Loucy (cell line): ENCODE data around the gene CDHR5.

Experiments used
- H2AFZ ChIP-seq: fragments of 200-600 bp; sonication (generic); 2 replicates; pipeline ENCODE4 v1.6.0; 2016; ENCODE audit warnings: antibody characterized with exemption, mild to moderate bottlenecking, low read length, moderate library complexity
- H3F3A ChIP-seq: fragments of 200-600 bp; 2 replicates; pipeline ENCODE4 v1.6.0; 2016; ENCODE audit warnings: antibody characterized with exemption, low read depth, mild to moderate bottlenecking
- H3K27me3 ChIP-seq: fragments of 200-600 bp; sonication (generic); 2 replicates; pipeline ENCODE4 v1.6.1; 2014; ENCODE audit warnings: low read length, mild to moderate bottlenecking; ENCODE audit not compliant: insufficient read depth, poor library complexity, severe bottlenecking
- H3K36me3 ChIP-seq: fragments of 200-600 bp; sonication (generic); 2 replicates; pipeline ENCODE4 v1.6.1; 2016; ENCODE audit warnings: low read length; ENCODE audit not compliant: insufficient read depth
- H3K4me1 ChIP-seq: fragments of 200-600 bp; sonication (generic); 2 replicates; pipeline ENCODE4 v1.5.1; 2014; ENCODE audit warnings: low read length, mild to moderate bottlenecking; ENCODE audit not compliant: insufficient read depth, poor library complexity, severe bottlenecking
- H3K4me2 ChIP-seq: fragments of 200-600 bp; sonication (generic); 2 replicates; pipeline ENCODE4 v1.6.0; 2014; ENCODE audit warnings: antibody characterized with exemption, low read length, low read depth, mild to moderate bottlenecking; ENCODE audit not compliant: poor library complexity, severe bottlenecking
- H3K4me3 ChIP-seq: fragments of 200-600 bp; sonication (generic); 2 replicates; pipeline ENCODE4 v1.5.1; 2014; ENCODE audit warnings: low read length, mild to moderate bottlenecking, mixed read lengths; ENCODE audit not compliant: poor library complexity, severe bottlenecking
- H3K79me2 ChIP-seq: fragments of 200-600 bp; sonication (generic); 2 replicates; pipeline ENCODE4 v1.6.1; 2014; ENCODE audit warnings: low read length; ENCODE audit not compliant: insufficient read depth
- H3K9ac ChIP-seq: fragments of 200-600 bp; sonication (generic); 2 replicates; pipeline ENCODE4 v1.6.0; 2014; ENCODE audit warnings: mild to moderate bottlenecking, low read depth, low read length, moderate library complexity; ENCODE audit not compliant: poor library complexity, severe bottlenecking
- H3K9me2 ChIP-seq: fragments of 200-600 bp; sonication (generic); replicated peaks from 2 replicates; pipeline ENCODE4 v1.6.1; 2016; ENCODE audit warnings: low read depth, low read length, mixed read lengths
- H3K9me3 ChIP-seq: fragments of 200-600 bp; sonication (generic); 2 replicates; pipeline ENCODE4 v1.6.1; 2014; ENCODE audit warnings: mild to moderate bottlenecking, antibody characterized with exemption, low read length, low read depth; ENCODE audit not compliant: insufficient read depth
- H4K20me1 ChIP-seq: fragments of 200-600 bp; sonication (generic); 2 replicates; pipeline ENCODE4 v1.6.0; 2014; ENCODE audit warnings: antibody characterized with exemption, low read length, mild to moderate bottlenecking; ENCODE audit not compliant: insufficient read depth, poor library complexity, severe bottlenecking
- EZH2phosphoT487 ChIP-seq: fragments of 200-600 bp; IDR thresholded peaks from 2 replicates; pipeline ENCODE4 v1.6.1; 2018; ENCODE audit warnings: antibody characterized with exemption, mild to moderate bottlenecking, moderate library complexity, borderline replicate concordance
- TF ChIP-seq, protein P1 (sequence below): fragments of 200-600 bp; sonication (generic); conservative IDR thresholded peaks from 2 replicates; pipeline ENCODE4 v1.5.1; 2014; ENCODE audit warnings: mild to moderate bottlenecking, antibody characterized with exemption, low read length

CDHR5 gene

GRCh38 chr11:640021-640706, 15.4 kb upstream of the CDHR5 start:
- Histone ChIP-seq H4K20me1 (no peaks in the 10 kb centered on the region), H2AFZ (no peak overlapping the region), H3K36me3 (peaks cover 6% of the 10 kb centered on the region; the same call in 1 of the 2 replicates), H3K27me3 (no peaks in the 10 kb centered on the region), H3F3A (no peaks in the 10 kb centered on the region), H3K4me3 (no peak overlapping the region), H3K79me2 (no peaks in the 10 kb centered on the region), H3K9ac (no peak overlapping the region), H3K4me1 (no peaks in the 10 kb centered on the region), H3K9me2 (no peaks in the 10 kb centered on the region), H3K9me3 (no peaks in the 10 kb centered on the region), H3K4me2 (no peak overlapping the region)
- no peak for TF ChIP-seq EZH2phosphoT487
- TF ChIP-seq, protein P1, sequence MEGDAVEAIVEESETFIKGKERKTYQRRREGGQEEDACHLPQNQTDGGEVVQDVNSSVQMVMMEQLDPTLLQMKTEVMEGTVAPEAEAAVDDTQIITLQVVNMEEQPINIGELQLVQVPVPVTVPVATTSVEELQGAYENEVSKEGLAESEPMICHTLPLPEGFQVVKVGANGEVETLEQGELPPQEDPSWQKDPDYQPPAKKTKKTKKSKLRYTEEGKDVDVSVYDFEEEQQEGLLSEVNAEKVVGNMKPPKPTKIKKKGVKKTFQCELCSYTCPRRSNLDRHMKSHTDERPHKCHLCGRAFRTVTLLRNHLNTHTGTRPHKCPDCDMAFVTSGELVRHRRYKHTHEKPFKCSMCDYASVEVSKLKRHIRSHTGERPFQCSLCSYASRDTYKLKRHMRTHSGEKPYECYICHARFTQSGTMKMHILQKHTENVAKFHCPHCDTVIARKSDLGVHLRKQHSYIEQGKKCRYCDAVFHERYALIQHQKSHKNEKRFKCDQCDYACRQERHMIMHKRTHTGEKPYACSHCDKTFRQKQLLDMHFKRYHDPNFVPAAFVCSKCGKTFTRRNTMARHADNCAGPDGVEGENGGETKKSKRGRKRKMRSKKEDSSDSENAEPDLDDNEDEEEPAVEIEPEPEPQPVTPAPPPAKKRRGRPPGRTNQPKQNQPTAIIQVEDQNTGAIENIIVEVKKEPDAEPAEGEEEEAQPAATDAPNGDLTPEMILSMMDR = no peak

GRCh38 chr11:639332-639955, 14.7 kb upstream of the CDHR5 start:
- peaks cover 6% of the 10 kb centered on the region; the same call in 1 of the 2 replicates for H3K36me3 ChIP-seq
- no peaks in the 10 kb centered on the region for H4K20me1 ChIP-seq
- no peak overlapping the region for H3K9ac ChIP-seq

GRCh38 chr11:638631-639331, 14.0 kb upstream of the CDHR5 start:
- Histone ChIP-seq H3K4me3 (no peak overlapping the region), H3K9me3 (no peaks in the 10 kb centered on the region), H3K36me3 (no peaks in the 10 kb centered on the region; the same call in 1 of the 2 replicates), H3K27me3 (no peaks in the 10 kb centered on the region), H2AFZ (no peak overlapping the region), H3K79me2 (no peaks in the 10 kb centered on the region), H3K9ac (no peak overlapping the region), H3K4me2 (no peak overlapping the region), H3K9me2 (no peaks in the 10 kb centered on the region), H3F3A (no peaks in the 10 kb centered on the region), H3K4me1 (no peaks in the 10 kb centered on the region), H4K20me1 (no peaks in the 10 kb centered on the region)
- TF ChIP-seq, protein P1 = no peak
- no peak for TF ChIP-seq EZH2phosphoT487

More at GRCh38 chr11:639332-639955, 14.7 kb upstream of the CDHR5 start:
- Histone ChIP-seq H3F3A (no peaks in the 10 kb centered on the region), H3K9me3 (no peaks in the 10 kb centered on the region), H3K4me3 (no peak overlapping the region), H3K4me2 (no peak overlapping the region), H3K4me1 (no peaks in the 10 kb centered on the region), H3K27me3 (no peaks in the 10 kb centered on the region), H3K79me2 (no peaks in the 10 kb centered on the region), H3K9me2 (no peaks in the 10 kb centered on the region), H2AFZ (no peak overlapping the region)
- TF ChIP-seq, protein P1 = no peak
- TF ChIP-seq EZH2phosphoT487 = no peak
